H1 (cell line): Measurements from ENCODE around the gene TRMT61A. TPM values are rescaled to one million over a fixed set of nuclear protein-coding genes. Genes with fewer than 3 reads are reported as not detected.

ENCODE experiments used
- CTCF ChIA-PET: fragments of 300-600 bp; sonication (Branson Sonifier 250); formaldehyde crosslinking; loops from one replicate; lab custom pipeline; 2021; ENCODE audit not compliant: partially characterized antibody; lab: Charles Lee
- POLR2A ChIA-PET: fragments of 300-600 bp; sonication (Branson Sonifier 250); formaldehyde crosslinking; loops from one replicate; lab custom pipeline; 2021; ENCODE audit warnings: inconsistent platforms; ENCODE audit not compliant: partially characterized antibody; lab: Charles Lee
- DNase-seq, 2 experiments: peaks; one replicate each; pipeline versions ENCODE4 v3.0.0 to v3.0.0-alpha.2; 2010 to 2022; ENCODE audit warnings: low spot score in 2 of 2, low read depth in 1 of 2, mixed read lengths in 1 of 2
- FAIRE-seq: peaks from 2 replicates; lab custom pipeline; 2011; peaks lifted over from hg19 to GRCh38; lab: Jason Lieb, UNC
- H2AFZ ChIP-seq: 2 replicates; pipeline ENCODE4 v1.8.1; 2012; ENCODE audit warnings: low read length, inconsistent platforms
- H2AK5ac ChIP-seq: 2 replicates; pipeline ENCODE4 v1.6.1; 2013; ENCODE audit warnings: low read depth, low read length
- H2BK120ac ChIP-seq: replicated peaks from 2 replicates; pipeline ENCODE3; 2013; ENCODE audit warnings: low read depth, low read length, inconsistent platforms
- H2BK12ac ChIP-seq: 2 replicates; pipeline ENCODE4 v1.6.1; 2013; ENCODE audit warnings: low read depth, low read length
- H2BK15ac ChIP-seq: 2 replicates; pipeline ENCODE4 v1.6.1; 2013; ENCODE audit warnings: low read length
- H2BK20ac ChIP-seq: 2 replicates; pipeline ENCODE4 v1.6.1; 2013; ENCODE audit warnings: low read length
- H2BK5ac ChIP-seq: 2 replicates; pipeline ENCODE4 v1.6.1; 2013; ENCODE audit warnings: low read depth, low read length
- H3K14ac ChIP-seq: 2 replicates; pipeline ENCODE4 v1.6.1; 2013; ENCODE audit warnings: inconsistent platforms; ENCODE audit not compliant: insufficient read length
- H3K18ac ChIP-seq: 2 replicates; pipeline ENCODE4 v1.6.1; 2013; ENCODE audit warnings: low read length; ENCODE audit errors: extremely low read depth
- H3K23ac ChIP-seq: 2 replicates; pipeline ENCODE4 v1.6.1; 2013; ENCODE audit warnings: inconsistent platforms; ENCODE audit not compliant: insufficient read length
- H3K23me2 ChIP-seq: 2 replicates; pipeline ENCODE4 v1.6.1; 2013; ENCODE audit warnings: low read depth, low read length
- H3K27ac ChIP-seq: 2 replicates; pipeline ENCODE4 v1.6.1; 2011; ENCODE audit warnings: low read depth, low read length, inconsistent platforms
- H3K27me3 ChIP-seq, 4 experiments: replicated peaks in 1 of 4; 1 replicate in 1 of 4; 2 replicates in 3 of 4; pipeline versions ENCODE4 v1.6.1 to v1.8.1; 2011 to 2013; ENCODE audit warnings: low read length in 3 of 4, mild to moderate bottlenecking in 3 of 4, inconsistent platforms in 2 of 4, mixed read lengths in 2 of 4, moderate library complexity in 1 of 4; ENCODE audit not compliant: control insufficient read depth in 3 of 4, insufficient read depth in 3 of 4; ENCODE audit errors: extremely low read depth in 1 of 4
- H3K36me3 ChIP-seq, 4 experiments: 2 replicates each; pipeline versions ENCODE4 v1.6.1 to v1.8.1; 2011 to 2013; ENCODE audit warnings: mild to moderate bottlenecking in 4 of 4, low read length in 3 of 4, moderate library complexity in 2 of 4, control low read depth in 1 of 4, inconsistent platforms in 1 of 4; ENCODE audit not compliant: insufficient read depth in 4 of 4, control insufficient read depth in 2 of 4
- H3K4ac ChIP-seq: replicated peaks from 2 replicates; pipeline ENCODE3; 2013; ENCODE audit warnings: low read length, low read depth, mixed read lengths, inconsistent platforms; ENCODE audit not compliant: insufficient read length
- H3K4me1 ChIP-seq, 4 experiments: replicated peaks in 1 of 4; 1 replicate in 1 of 4; 2 replicates in 3 of 4; pipeline versions ENCODE4 v1.6.1 to v1.8.1; 2011 to 2013; ENCODE audit warnings: low read length in 3 of 4, inconsistent platforms in 2 of 4, mixed read lengths in 1 of 4; ENCODE audit not compliant: insufficient read depth in 4 of 4, control insufficient read depth in 3 of 4
- H3K4me2 ChIP-seq, 2 experiments: 2 replicates each; pipeline versions ENCODE4 v1.6.1 to v1.8.1; 2011 to 2013; ENCODE audit warnings: low read depth in 2 of 2, low read length in 2 of 2, control low read depth in 1 of 2, inconsistent platforms in 1 of 2, mild to moderate bottlenecking in 1 of 2; ENCODE audit not compliant: insufficient read depth in 1 of 2
- H3K4me3 ChIP-seq, 4 experiments: fragments of 200-600, 300-600 bp in 1 of 4; sonication (generic), shearing (Covaris generic), sonication (Bioruptor Twin) in 1 of 4; 2 replicates each; pipeline versions ENCODE4 v1.5.1 to v1.8.1; 2011 to 2016; ENCODE audit warnings: low read length in 4 of 4, low read depth in 3 of 4, control low read depth in 2 of 4, inconsistent platforms in 2 of 4, mild to moderate bottlenecking in 2 of 4, mixed read lengths in 1 of 4, moderate library complexity in 1 of 4; ENCODE audit not compliant: insufficient read depth in 2 of 4; ENCODE audit errors: extremely low read depth in 1 of 4
- H3K56ac ChIP-seq: replicated peaks from 2 replicates; pipeline ENCODE3; 2013; ENCODE audit warnings: low read depth, mild to moderate bottlenecking, mixed read lengths, low read length, inconsistent platforms; ENCODE audit not compliant: insufficient read length
- H3K79me1 ChIP-seq: 2 replicates; pipeline ENCODE4 v1.6.1; 2013; ENCODE audit warnings: low read depth, low read length, control low read depth
- H3K79me2 ChIP-seq, 2 experiments: 2 replicates each; pipeline versions ENCODE4 v1.6.1 to v1.8.1; 2012 to 2013; ENCODE audit warnings: low read length in 2 of 2, mild to moderate bottlenecking in 2 of 2, inconsistent platforms in 1 of 2; ENCODE audit not compliant: insufficient read depth in 2 of 2, control insufficient read depth in 1 of 2
- H3K9ac ChIP-seq, 4 experiments: replicated peaks in 1 of 4; 1 replicate in 1 of 4; 2 replicates in 3 of 4; pipeline versions ENCODE4 v1.6.1 to v1.8.1; 2011 to 2013; ENCODE audit warnings: low read depth in 3 of 4, low read length in 3 of 4, control low read depth in 2 of 4, mild to moderate bottlenecking in 2 of 4, moderate library complexity in 2 of 4, inconsistent platforms in 1 of 4; ENCODE audit errors: extremely low read depth in 1 of 4
- H3K9me3 ChIP-seq, 2 experiments: 2 replicates each; pipeline versions ENCODE4 v1.6.1 to v1.8.1; 2012 to 2013; ENCODE audit warnings: mild to moderate bottlenecking in 2 of 2, moderate library complexity in 2 of 2, control low read depth in 1 of 2, inconsistent platforms in 1 of 2, low read depth in 1 of 2, low read length in 1 of 2, mixed read lengths in 1 of 2; ENCODE audit not compliant: insufficient read depth in 2 of 2
- H4K20me1 ChIP-seq, 2 experiments: replicated peaks in 1 of 2; 2 replicates each; pipeline versions ENCODE3 to v1.8.1; 2011 to 2013; ENCODE audit warnings: inconsistent platforms in 2 of 2, low read length in 2 of 2, mild to moderate bottlenecking in 1 of 2; ENCODE audit not compliant: insufficient read depth in 2 of 2, control insufficient read depth in 1 of 2
- H4K5ac ChIP-seq: 2 replicates; pipeline ENCODE4 v1.6.1; 2013; ENCODE audit warnings: low read length, low read depth, mixed read lengths, inconsistent platforms; ENCODE audit not compliant: insufficient read length
- H4K8ac ChIP-seq: 2 replicates; pipeline ENCODE4 v1.8.0; 2013; ENCODE audit warnings: mild to moderate bottlenecking, moderate library complexity, low read length, inconsistent platforms; ENCODE audit not compliant: insufficient read depth; ENCODE audit errors: extremely low read depth
- H4K91ac ChIP-seq: replicated peaks from 2 replicates; pipeline ENCODE3; 2013; ENCODE audit warnings: low read length, mixed read lengths, inconsistent platforms; ENCODE audit not compliant: insufficient read length
- GTF2F1 ChIP-seq: IDR thresholded peaks from 2 replicates; pipeline ENCODE4 v1.6.1; 2012; ENCODE audit warnings: low read depth, low read length, improper control_type of control experiment, borderline replicate concordance
- SP1 ChIP-seq: IDR thresholded peaks from 2 replicates; pipeline ENCODE4 v1.6.1; 2011; ENCODE audit warnings: low read depth, low read length
- WGBS, 2 experiments: shearing (Covaris generic) in 1 of 2; methylation state at CpG; one replicate each; pipeline versions ENCODE4 v1.1.6 to v1.1.7; 2013 to 2015; ENCODE audit warnings: low lambda C conversion rate in 2 of 2, mixed read lengths in 2 of 2, inconsistent platforms in 1 of 2, low coverage in 1 of 2, missing lambda C conversion rate in 1 of 2; ENCODE audit not compliant: insufficient replicate concordance in 2 of 2, insufficient coverage in 1 of 2, insufficient read length in 1 of 2; ENCODE audit errors: extremely low coverage in 1 of 2, missing lambda C conversion rate in 1 of 2; 5-methylcytosine and 5-hydroxymethylcytosine counted together
- polyA plus RNA-seq, 7 experiments: library from polyadenylated mRNA; depleted of rRNA in 3 of 7; stranded (reverse) in 5 of 7; unstranded in 2 of 7; fragments of >200 nt in 5 of 7; fragments of 200-250 nt in 2 of 7; gene quantifications; 1 replicate in 5 of 7; 2 replicates in 1 of 7; 4 replicates in 1 of 7; pipeline versions ENCODE4 v1.2.1 to v1.2.3, GENCODE V29; 2011 to 2013; ENCODE audit warnings: missing spikeins in 2 of 7, mixed read lengths in 2 of 7
- total RNA-seq: library from RNA; stranded (reverse); fragmentation: NEBNext Ultra II Directional; extraction: Animal tissue kit (Norgen Biotek cat#: 25700); gene quantifications from 2 replicates; pipeline ENCODE4 v1.2.1, GENCODE V29; 2021
- TF ChIP-seq, protein P1 (sequence below): IDR thresholded peaks from 2 replicates; pipeline ENCODE4 v1.6.1; 2012; ENCODE audit warnings: inconsistent platforms
- TF ChIP-seq, protein P2 (sequence below): IDR thresholded peaks from 2 replicates; pipeline ENCODE4 v1.6.1; 2012; ENCODE audit warnings: inconsistent platforms

TRMT61A gene
- total and polyA plus RNA-seq, 2 of the 8 experiments (the other 6 are each of a cell fraction or from before 2014, with no cell fraction given) = 15.8 to 19.0 TPM

DNA sequence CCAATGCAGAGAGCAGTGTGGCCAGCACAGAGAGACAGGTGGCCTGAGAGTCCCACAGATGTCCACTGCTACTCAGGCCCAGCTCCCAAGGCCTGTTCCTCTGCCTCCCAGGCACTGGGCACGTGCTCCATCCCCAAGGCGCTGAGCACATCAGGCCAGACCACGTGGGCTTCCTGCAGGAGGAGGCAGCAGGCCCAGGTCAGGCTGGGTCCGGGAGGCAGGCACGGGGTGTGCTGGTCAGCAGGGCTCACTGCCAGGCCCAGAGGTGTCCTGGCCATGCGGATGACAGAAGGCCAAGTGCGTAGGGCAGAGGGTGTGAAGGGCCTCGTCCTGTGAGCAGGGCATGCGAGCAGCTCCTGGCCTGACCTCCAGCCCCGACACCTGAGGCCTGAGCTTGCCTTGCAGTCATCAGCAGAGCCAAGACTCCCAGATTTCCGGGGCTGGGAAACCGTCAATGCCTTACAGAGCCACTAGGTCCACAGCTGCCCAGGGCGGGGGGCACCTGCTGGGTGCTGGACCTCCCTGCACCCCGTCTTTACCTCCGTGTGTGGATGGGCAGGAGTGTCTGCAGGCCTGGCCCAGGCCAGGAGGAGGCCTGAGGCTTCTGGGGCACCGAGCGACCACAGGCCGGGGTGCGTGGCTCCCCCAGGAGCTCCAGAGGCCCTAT, 14.9 kb downstream of the TRMT61A start:
- Histone ChIP-seq H2BK120ac (peak overlapping the region; percentile 97), H2BK12ac (peak overlapping the region; percentile 100; the same call in 1 of the 2 replicates), H4K91ac (peak overlapping the region; percentile 100), H2AFZ (no peak overlapping the region), H2BK5ac (peak overlapping the region; percentile 99), H3K9me3 (no peaks in the 10 kb centered on the region), H3K36me3 (no peaks in the 10 kb centered on the region), H4K20me1 (peaks cover 0 to 4% of the 10 kb centered on the region in 2 experiments), H3K4me1 (peaks cover 0 to 34% (median 29%) of the 10 kb centered on the region in 4 experiments; a peak in 6 of 7 replicates), H3K79me1 (no peaks in the 10 kb centered on the region), H2AK5ac (peak overlapping the region; percentile 91; the same call in 1 of the 2 replicates), H3K27me3 (no peaks in the 10 kb centered on the region; a peak in 2 of 7 replicates), H3K79me2 (no peaks in the 10 kb centered on the region), H3K18ac (peak overlapping the region; percentile 86), H3K23me2 (no peaks in the 10 kb centered on the region), H4K5ac (peak overlapping the region; percentile 80), H2BK20ac (peak overlapping the region; percentile 100), H3K4me3 (no peak overlapping the region), H3K56ac (no peak overlapping the region), H3K4me2 (no peak overlapping the region), H3K14ac (no peak overlapping the region), H4K8ac (peak overlapping the region; percentile 93), H3K27ac (peak overlapping the region; percentile 94; the same call in 1 of the 2 replicates), H3K23ac (no peak overlapping the region), H3K4ac (peak overlapping the region; percentile 99), H2BK15ac (peak overlapping the region; percentile 98; the same call in 1 of the 2 replicates), H3K9ac (peak overlapping the region in 2 of 4 experiments; percentile 18 to 20; a peak in 2 of 7 replicates)
- FAIRE-seq (no peak), DNase-seq (peak in 1 of 2 experiments; percentile 56)
- TF ChIP-seq, protein P1, sequence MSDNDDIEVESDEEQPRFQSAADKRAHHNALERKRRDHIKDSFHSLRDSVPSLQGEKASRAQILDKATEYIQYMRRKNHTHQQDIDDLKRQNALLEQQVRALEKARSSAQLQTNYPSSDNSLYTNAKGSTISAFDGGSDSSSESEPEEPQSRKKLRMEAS = peak; percentile 81
- TF ChIP-seq GTF2F1 (no peak), SP1 (no peak)
- TF ChIP-seq, protein P2, sequence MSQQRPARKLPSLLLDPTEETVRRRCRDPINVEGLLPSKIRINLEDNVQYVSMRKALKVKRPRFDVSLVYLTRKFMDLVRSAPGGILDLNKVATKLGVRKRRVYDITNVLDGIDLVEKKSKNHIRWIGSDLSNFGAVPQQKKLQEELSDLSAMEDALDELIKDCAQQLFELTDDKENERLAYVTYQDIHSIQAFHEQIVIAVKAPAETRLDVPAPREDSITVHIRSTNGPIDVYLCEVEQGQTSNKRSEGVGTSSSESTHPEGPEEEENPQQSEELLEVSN = peak; percentile 48; the same call in 1 of the 2 replicates
- CTCF ChIA-PET = interaction anchor here (1.3 to 28.8 kb wide), 4 partner anchors 12 to 151 kb away, joined by 4 to 921 read pairs (median 132); partner anchors contain the start of genes CKB and TRMT61A
- POLR2A ChIA-PET = interaction anchor here (0.6 to 29.8 kb wide), 6 partner anchors 9 to 227 kb away, joined by 3 to 844 read pairs (median 20); partner anchors contain the start of genes BAG5, CKB, COA8 and TRMT61A
- 85% methylated on average over 15 of the region's 19 CpGs; no CpG with 5 or more reads in 1 of the 2 experiments for WGBS, 2 experiments
